Stimulated activated memory B cell treated with anti-CD40 and anti-IgM and Interleukin-4, amounts not matched to agents 10 μg/mL and 1 μg/mL and 100 μg/mL, for 72 hours (primary cell): ENCODE results near the gene LARP4.

Experiments used
- ATAC-seq: fragments of 150-1000 bp; cut with Tn5 transposase; 2 replicates; pipeline ENCODE4 v1.10.0; 2021
- H3K27ac Mint-ChIP-seq: one replicate; pipeline ENCODE4 v1.8.0; 2022; ENCODE audit warnings: mild to moderate bottlenecking, mixed read lengths
- H3K27me3 Mint-ChIP-seq: one replicate; pipeline ENCODE4 v1.8.0; 2022; ENCODE audit warnings: mixed read lengths
- H3K36me3 Mint-ChIP-seq: one replicate; pipeline ENCODE4 v1.8.0; 2022; ENCODE audit warnings: mixed read lengths
- H3K4me1 Mint-ChIP-seq: one replicate; pipeline ENCODE4 v1.8.0; 2022; ENCODE audit warnings: mixed read lengths
- H3K4me3 Mint-ChIP-seq: one replicate; pipeline ENCODE4 v1.8.0; 2022; ENCODE audit warnings: mild to moderate bottlenecking, moderate library complexity, mixed read lengths
- H3K9me3 Mint-ChIP-seq: one replicate; pipeline ENCODE4 v1.8.0; 2022; ENCODE audit warnings: mixed read lengths

LARP4 gene

GRCh38 chr12:50504798-50505674 is 104.4 kb downstream of the LARP4 start, which contains the start of gene DIP2B:
TSS of gene DIP2B (plus strand) at chr12:50504985. CDS start at chr12:50505141, 156 bp downstream.
- ATAC-seq, result peak; percentile 97
- H3K27me3 Mint-ChIP-seq, result no peaks in the 10 kb centered on the region
- H3K4me1 Mint-ChIP-seq, result peaks cover 44% of the 10 kb centered on the region
- H3K9me3 Mint-ChIP-seq, result no peaks in the 10 kb centered on the region
- H3K27ac Mint-ChIP-seq, result peak within 1 kb of the TSS; percentile 94
- peaks cover 5% of the 10 kb centered on the region for H3K36me3 Mint-ChIP-seq
- H3K4me3 Mint-ChIP-seq, result peak within 1 kb of the TSS; percentile 98

- no peaks in the 10 kb centered on the region for H3K9me3 Mint-ChIP-seq
- H3K4me1 Mint-ChIP-seq, result peaks cover 44% of the 10 kb centered on the region
- H3K4me3 Mint-ChIP-seq, result peak overlapping the region; percentile 98
- peak overlapping the region; percentile 94 for H3K27ac Mint-ChIP-seq
- H3K36me3 Mint-ChIP-seq, result peaks cover 5% of the 10 kb centered on the region
- no peaks in the 10 kb centered on the region for H3K27me3 Mint-ChIP-seq
- ATAC-seq, result peak; percentile 55
These were observed 105.2 kb downstream of the LARP4 start for GRCh38 chr12:50505675-50506530.

GRCh38 chr12:50506753-50507473 is 106.2 kb downstream of the LARP4 start:
- Mint-ChIP-seq H3K4me3 (peak overlapping the region; percentile 98), H3K27me3 (no peaks in the 10 kb centered on the region), H3K36me3 (peaks cover 5% of the 10 kb centered on the region), H3K9me3 (no peaks in the 10 kb centered on the region), H3K27ac (peak overlapping the region; percentile 94), H3K4me1 (peaks cover 44% of the 10 kb centered on the region)
- ATAC-seq, result no peak

GRCh38 chr12:50507474-50507838 is 106.8 kb downstream of the LARP4 start:
- Mint-ChIP-seq H3K4me3 (peak overlapping the region; percentile 35), H3K9me3 (no peaks in the 10 kb centered on the region), H3K27ac (peak overlapping the region; percentile 94), H3K27me3 (no peaks in the 10 kb centered on the region), H3K4me1 (peaks cover 46% of the 10 kb centered on the region), H3K36me3 (peaks cover 5% of the 10 kb centered on the region)
- ATAC-seq, result no peak

GRCh38 chr12:50507930-50508329 is 107.2 kb downstream of the LARP4 start:
- H3K4me3 Mint-ChIP-seq, result peak overlapping the region; percentile 74
- no peaks in the 10 kb centered on the region for H3K9me3 Mint-ChIP-seq
- no peaks in the 10 kb centered on the region for H3K27me3 Mint-ChIP-seq
- H3K4me1 Mint-ChIP-seq, result peaks cover 50% of the 10 kb centered on the region
- H3K27ac Mint-ChIP-seq, result peak overlapping the region; percentile 94
- peaks cover 5% of the 10 kb centered on the region for H3K36me3 Mint-ChIP-seq
- ATAC-seq, result no peak

GRCh38 chr12:50508414-50508813 is 107.7 kb downstream of the LARP4 start:
- peak overlapping the region; percentile 36 for H3K4me3 Mint-ChIP-seq
- peaks cover 53% of the 10 kb centered on the region for H3K4me1 Mint-ChIP-seq
- ATAC-seq, result no peak
- H3K36me3 Mint-ChIP-seq, result peaks cover 5% of the 10 kb centered on the region
- H3K27ac Mint-ChIP-seq, result peak overlapping the region; percentile 74
- H3K27me3 Mint-ChIP-seq, result no peaks in the 10 kb centered on the region
- no peaks in the 10 kb centered on the region for H3K9me3 Mint-ChIP-seq

- Mint-ChIP-seq H3K4me3 (peak overlapping the region; percentile 36), H3K27ac (peak overlapping the region; percentile 74), H3K36me3 (peaks cover 5% of the 10 kb centered on the region), H3K9me3 (no peaks in the 10 kb centered on the region), H3K4me1 (peaks cover 60% of the 10 kb centered on the region), H3K27me3 (no peaks in the 10 kb centered on the region)
- ATAC-seq, result no peak
These were observed 108.4 kb downstream of the LARP4 start for GRCh38 chr12:50508970-50509663.

GRCh38 chr12:50514526-50515276 is 114.0 kb downstream of the LARP4 start:
- ATAC-seq, result peak; percentile 81
- Mint-ChIP-seq H3K4me1 (peaks cover 41% of the 10 kb centered on the region), H3K27ac (peak overlapping the region; percentile 86), H3K27me3 (no peaks in the 10 kb centered on the region), H3K4me3 (peak overlapping the region; percentile 24), H3K36me3 (peaks cover 5% of the 10 kb centered on the region), H3K9me3 (peaks cover 2% of the 10 kb centered on the region)

- peaks cover 2% of the 10 kb centered on the region for H3K9me3 Mint-ChIP-seq
- peaks cover 47% of the 10 kb centered on the region for H3K4me1 Mint-ChIP-seq
- H3K4me3 Mint-ChIP-seq, result peak overlapping the region; percentile 32
- H3K27me3 Mint-ChIP-seq, result no peaks in the 10 kb centered on the region
- no peak for ATAC-seq
- peak overlapping the region; percentile 86 for H3K27ac Mint-ChIP-seq
- peaks cover 5% of the 10 kb centered on the region for H3K36me3 Mint-ChIP-seq
These were observed 114.9 kb downstream of the LARP4 start for GRCh38 chr12:50515587-50515986.

GRCh38 chr12:50517421-50518048 is 116.8 kb downstream of the LARP4 start:
- Mint-ChIP-seq H3K27me3 (no peaks in the 10 kb centered on the region), H3K4me1 (peaks cover 54% of the 10 kb centered on the region), H3K36me3 (peaks cover 10% of the 10 kb centered on the region), H3K27ac (no peak overlapping the region), H3K9me3 (peaks cover 2% of the 10 kb centered on the region), H3K4me3 (no peak overlapping the region)
- peak; percentile 86 for ATAC-seq

GRCh38 chr12:50518090-50518489 is 117.4 kb downstream of the LARP4 start:
- peaks cover 52% of the 10 kb centered on the region for H3K4me1 Mint-ChIP-seq
- peaks cover 2% of the 10 kb centered on the region for H3K9me3 Mint-ChIP-seq
- H3K36me3 Mint-ChIP-seq, result peaks cover 14% of the 10 kb centered on the region
- H3K4me3 Mint-ChIP-seq, result no peak overlapping the region
- no peaks in the 10 kb centered on the region for H3K27me3 Mint-ChIP-seq
- H3K27ac Mint-ChIP-seq, result no peak overlapping the region
- no peak for ATAC-seq

GRCh38 chr12:50519353-50519752 is 118.7 kb downstream of the LARP4 start:
- Mint-ChIP-seq H3K4me3 (no peak overlapping the region), H3K4me1 (peaks cover 45% of the 10 kb centered on the region)
- no peak for ATAC-seq

GRCh38 chr12:50520416-50521207 is 119.9 kb downstream of the LARP4 start:
- H3K4me3 Mint-ChIP-seq, result peak overlapping the region; percentile 49
- H3K36me3 Mint-ChIP-seq, result peaks cover 19% of the 10 kb centered on the region
- no peak overlapping the region for H3K27ac Mint-ChIP-seq
- no peaks in the 10 kb centered on the region for H3K9me3 Mint-ChIP-seq
- H3K4me1 Mint-ChIP-seq, result peaks cover 39% of the 10 kb centered on the region
- ATAC-seq, result peak; percentile 31
- no peaks in the 10 kb centered on the region for H3K27me3 Mint-ChIP-seq

More at GRCh38 chr12:50519353-50519752, 118.7 kb downstream of the LARP4 start:
- Mint-ChIP-seq H3K9me3 (peaks cover 1% of the 10 kb centered on the region), H3K36me3 (peaks cover 16% of the 10 kb centered on the region), H3K27me3 (no peaks in the 10 kb centered on the region), H3K27ac (no peak overlapping the region)
